HepG2 (cell line): Measurements from ENCODE around the gene TRPT1. TPM values are rescaled to one million over a fixed set of nuclear protein-coding genes. Genes with fewer than 3 reads are reported as not detected.

Source experiments
- ARID2 ChIP-seq: sonication (generic); formaldehyde crosslinking; IDR thresholded peaks from 2 replicates; pipeline ENCODE4 v1.8.1; 2022; ENCODE audit warnings: mild to moderate bottlenecking, missing genetic modification reagents, borderline replicate concordance
- FUBP1 ChIP-seq: sonication (generic); formaldehyde crosslinking; IDR thresholded peaks from 2 replicates; pipeline ENCODE4 v1.5.1; 2020; ENCODE audit warnings: missing genetic modification reagents, mild to moderate bottlenecking, borderline replicate concordance
- GATAD2A ChIP-seq: IDR thresholded peaks from 2 replicates; pipeline ENCODE4 v1.6.1; 2016
- GRHL1 ChIP-seq: sonication (generic); formaldehyde crosslinking; conservative IDR thresholded peaks from 2 replicates; pipeline ENCODE4 v1.8.0; 2022; ENCODE audit warnings: missing genetic modification reagents
- HES4 ChIP-seq: sonication (generic); formaldehyde crosslinking; IDR thresholded peaks from 2 replicates; pipeline ENCODE4 v1.9.0; 2021; ENCODE audit warnings: mild to moderate bottlenecking, missing genetic modification reagents, borderline replicate concordance
- MATR3 ChIP-seq: sonication (generic); formaldehyde crosslinking; IDR thresholded peaks from 2 replicates; pipeline ENCODE4 v1.4.0; 2020; ENCODE audit warnings: missing genetic modification reagents
- NBN ChIP-seq: fragments of 450-650 bp; conservative IDR thresholded peaks from 2 replicates; pipeline ENCODE4 v1.6.1; 2017
- POLR2A ChIP-seq, 2 experiments: IDR thresholded peaks; 2 replicates each; pipeline ENCODE4 v1.6.1; 2011; ENCODE audit warnings: low read depth in 2 of 2, low read length in 2 of 2, mild to moderate bottlenecking in 1 of 2, moderate library complexity in 1 of 2; ENCODE audit not compliant: insufficient read depth in 1 of 2
- SAFB2 ChIP-seq: sonication (generic); formaldehyde crosslinking; IDR thresholded peaks from 2 replicates; pipeline ENCODE4 v1.5.1; 2020; ENCODE audit warnings: missing genetic modification reagents, low read depth, mild to moderate bottlenecking, borderline replicate concordance
- TAF1 ChIP-seq: sonication (generic); formaldehyde crosslinking; IDR thresholded peaks from 2 replicates; pipeline ENCODE4 v1.4.0; 2020; ENCODE audit warnings: missing genetic modification reagents
- TCF12 ChIP-seq, 2 experiments: fragments of 450-650 bp in 1 of 2; sonication (generic) in 1 of 2; formaldehyde crosslinking in 1 of 2; IDR thresholded peaks; 2 replicates each; pipeline versions ENCODE4 v1.6.1 to v1.8.0; 2017 to 2022; ENCODE audit warnings: antibody characterized with exemption in 1 of 2, mild to moderate bottlenecking in 1 of 2, missing genetic modification reagents in 1 of 2, moderate library complexity in 1 of 2
- ZNF264 ChIP-seq: sonication (generic); formaldehyde crosslinking; IDR thresholded peaks from 2 replicates; pipeline ENCODE4 v1.4.0; 2020; ENCODE audit warnings: missing genetic modification reagents
- ZNF414 ChIP-seq: sonication (generic); formaldehyde crosslinking; IDR thresholded peaks from 2 replicates; pipeline ENCODE4 v1.5.0; 2020; ENCODE audit warnings: missing genetic modification reagents
- ZNF496 ChIP-seq: sonication (generic); formaldehyde crosslinking; IDR thresholded peaks from 2 replicates; pipeline ENCODE4 v1.8.1; 2023; ENCODE audit warnings: mild to moderate bottlenecking, moderate library complexity, missing genetic modification reagents; ENCODE audit not compliant: insufficient replicate concordance
- ZNF770 ChIP-seq: sonication (generic); formaldehyde crosslinking; IDR thresholded peaks from 2 replicates; pipeline ENCODE4 v1.5.0; 2020; ENCODE audit warnings: mild to moderate bottlenecking, missing genetic modification reagents
- ZNF878 ChIP-seq: sonication (generic); formaldehyde crosslinking; IDR thresholded peaks from 2 replicates; pipeline ENCODE4 v1.8.1; 2023; ENCODE audit warnings: mild to moderate bottlenecking, missing genetic modification reagents, moderate library complexity
- ZSCAN20 ChIP-seq: sonication (generic); formaldehyde crosslinking; IDR thresholded peaks from 2 replicates; pipeline ENCODE4 v1.4.0; 2020; ENCODE audit warnings: missing genetic modification reagents, mild to moderate bottlenecking, borderline replicate concordance
- ZSCAN31 ChIP-seq: sonication (generic); formaldehyde crosslinking; IDR thresholded peaks from 2 replicates; pipeline ENCODE4 v1.5.0; 2020; ENCODE audit warnings: low read depth, mild to moderate bottlenecking, missing genetic modification reagents
- polyA plus RNA-seq, 8 experiments: library from polyadenylated mRNA; depleted of rRNA in 3 of 8; stranded (reverse) in 7 of 8; unstranded in 1 of 8; fragments of >200 nt; fragmentation: Illumina TruSeq in 4 of 8; extraction: Trizol in 4 of 8; gene quantifications; 2 replicates each; pipeline versions ENCODE4 v1.2.1 to v1.2.3, GENCODE V29; 2011 to 2016; ENCODE audit warnings: low read depth in 4 of 8, missing spikeins in 1 of 8, mixed read lengths in 1 of 8; ENCODE audit not compliant: insufficient read depth in 1 of 8
- total RNA-seq, 5 experiments: library from RNA; depleted of rRNA; stranded (reverse); fragments of >200 nt; fragmentation: Illumina TruSeq; extraction: Trizol; gene quantifications; 2 replicates each; pipeline ENCODE4 v1.2.3, GENCODE V29; 2016; ENCODE audit warnings: low read depth in 1 of 5
- TF ChIP-seq, protein P1 (sequence below): sonication (generic); formaldehyde crosslinking; IDR thresholded peaks from 2 replicates; pipeline ENCODE4 v1.4.0; 2020; ENCODE audit warnings: missing genetic modification reagents, borderline replicate concordance
- TF ChIP-seq, protein P2 (sequence below): sonication (generic); formaldehyde crosslinking; IDR thresholded peaks from 2 replicates; pipeline ENCODE4 v1.8.0; 2022; ENCODE audit warnings: mild to moderate bottlenecking, missing genetic modification reagents, moderate library complexity

Gene TRPT1
- total and polyA plus RNA-seq, 2 of the 13 experiments (the other 11 are each of a cell fraction or from before 2014, with no cell fraction given): 24.8 to 40.7 TPM

GRCh38 chr11:64185693-64186491 lies 40.1 kb downstream of the TRPT1 start, which contains the start of gene STIP1 (continued):
- TF ChIP-seq, protein P1, sequence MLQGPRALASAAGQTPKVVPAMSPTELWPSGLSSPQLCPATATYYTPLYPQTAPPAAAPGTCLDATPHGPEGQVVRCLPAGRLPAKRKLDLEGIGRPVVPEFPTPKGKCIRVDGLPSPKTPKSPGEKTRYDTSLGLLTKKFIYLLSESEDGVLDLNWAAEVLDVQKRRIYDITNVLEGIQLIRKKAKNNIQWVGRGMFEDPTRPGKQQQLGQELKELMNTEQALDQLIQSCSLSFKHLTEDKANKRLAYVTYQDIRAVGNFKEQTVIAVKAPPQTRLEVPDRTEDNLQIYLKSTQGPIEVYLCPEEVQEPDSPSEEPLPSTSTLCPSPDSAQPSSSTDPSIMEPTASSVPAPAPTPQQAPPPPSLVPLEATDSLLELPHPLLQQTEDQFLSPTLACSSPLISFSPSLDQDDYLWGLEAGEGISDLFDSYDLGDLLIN (CRISPR knock-in tag): no peak
- TF ChIP-seq MATR3 (CRISPR knock-in tag) (no peak), TAF1 (CRISPR knock-in tag) (no peak; the same call in 1 of the 2 replicates), FUBP1 (no peak), ZNF496 (no peak), ZNF878 (CRISPR knock-in tag) (no peak), GATAD2A (CRISPR knock-in tag) (no peak), ZNF770 (CRISPR knock-in tag) (no peak), ZSCAN20 (CRISPR knock-in tag) (0 out of 2 replicates have a peak, but pooled peaks have one; percentile 49), GRHL1 (CRISPR knock-in tag) (no peak), TCF12 (IDR thresholded peaks at IDR 0.05) (no peak), TCF12 (CRISPR knock-in tag; IDR thresholded peaks at IDR 0.05) (no peak), POLR2A (IDR thresholded peaks at IDR 0.05; ENCODE audit: insufficient read depth in 1 of 2, low read depth in 2 of 2, low read length in 2 of 2) (peak in 1 of 2 experiments; percentile 82; a peak in 2 of 4 replicates), ZNF414 (CRISPR knock-in tag) (no peak), SAFB2 (no peak), ARID2 (CRISPR knock-in tag) (no peak), HES4 (CRISPR knock-in tag) (no peak), ZSCAN31 (CRISPR knock-in tag) (no peak), NBN (no peak), ZNF264 (CRISPR knock-in tag) (peak; percentile 56; the same call in 1 of the 2 replicates)
- TF ChIP-seq, protein P2, sequence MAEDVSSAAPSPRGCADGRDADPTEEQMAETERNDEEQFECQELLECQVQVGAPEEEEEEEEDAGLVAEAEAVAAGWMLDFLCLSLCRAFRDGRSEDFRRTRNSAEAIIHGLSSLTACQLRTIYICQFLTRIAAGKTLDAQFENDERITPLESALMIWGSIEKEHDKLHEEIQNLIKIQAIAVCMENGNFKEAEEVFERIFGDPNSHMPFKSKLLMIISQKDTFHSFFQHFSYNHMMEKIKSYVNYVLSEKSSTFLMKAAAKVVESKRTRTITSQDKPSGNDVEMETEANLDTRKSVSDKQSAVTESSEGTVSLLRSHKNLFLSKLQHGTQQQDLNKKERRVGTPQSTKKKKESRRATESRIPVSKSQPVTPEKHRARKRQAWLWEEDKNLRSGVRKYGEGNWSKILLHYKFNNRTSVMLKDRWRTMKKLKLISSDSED (CRISPR knock-in tag): no peak
